ENCODE measurements around the gene PPIL3. TPM values are rescaled to one million over a fixed set of nuclear protein-coding genes. Genes with fewer than 3 reads are reported as not detected.

PPIL3 gene
- polyA plus RNA-seq, 3 donors: 12.3 to 34.6 (median 20.4) TPM

DNA sequence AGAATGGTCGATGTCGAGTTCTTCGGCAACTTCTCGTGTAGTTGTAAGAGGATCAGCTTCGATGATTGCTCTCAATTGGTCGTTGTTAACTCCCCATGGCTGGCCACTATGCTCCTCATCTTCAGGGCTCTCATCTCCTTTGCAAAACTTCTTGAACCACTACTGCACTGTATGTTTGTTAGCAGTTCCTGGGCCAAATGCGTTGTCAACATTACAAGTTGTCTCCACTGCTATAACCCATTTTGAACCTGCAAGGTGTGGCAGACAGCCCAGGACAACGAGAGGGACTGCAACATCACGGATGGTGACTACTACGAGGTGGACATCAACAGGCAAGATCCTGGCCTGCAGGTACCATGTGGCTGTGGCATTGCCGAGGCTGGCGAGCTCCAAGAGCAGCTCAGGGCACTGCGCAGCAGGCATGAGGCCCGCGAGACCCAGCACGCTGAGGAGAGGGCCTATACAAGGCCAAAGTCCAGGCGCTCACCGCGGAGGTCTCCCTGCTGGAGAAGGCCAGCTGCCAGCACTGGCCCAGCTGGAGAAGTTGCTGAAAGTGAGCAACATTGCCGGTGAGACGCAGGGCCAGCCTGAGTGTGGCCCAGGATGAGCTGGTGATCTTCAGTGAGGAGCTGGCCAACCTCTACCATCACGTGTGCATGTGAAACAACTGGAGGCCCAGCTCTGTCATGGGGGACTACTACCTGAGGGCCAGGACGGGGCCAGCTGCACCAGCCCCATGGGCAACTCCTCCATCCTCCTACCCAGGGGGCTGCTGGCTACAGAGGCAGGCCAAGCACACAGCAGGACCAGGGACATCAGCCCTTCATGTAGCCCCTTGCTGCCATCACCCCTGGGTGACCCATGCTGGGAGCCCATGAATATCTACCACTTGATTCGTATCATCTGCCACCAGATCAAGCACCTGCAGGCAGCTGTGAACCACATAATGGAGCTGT, 44.6 kb downstream of the PPIL3 start:
- no peak for DNase-seq
- no peak overlapping the region for H3K9ac ChIP-seq (ENCODE audit: insufficient read depth, low read length, poor library complexity, severe bottlenecking)
- H3K4me2 ChIP-seq (replicated peaks; ENCODE audit: extremely low read depth, low read length, poor library complexity, severe bottlenecking): no peak overlapping the region
- no peak overlapping the region for H3K27ac ChIP-seq (ENCODE audit: low read depth in 1 of 2, low read length in 2 of 2)
- H3K4me3 Mint-ChIP-seq: no peak overlapping the region
- H2AFZ ChIP-seq (ENCODE audit: insufficient read depth, low read depth, low read length, poor library complexity, severe bottlenecking): no peak overlapping the region
- no peaks in the 10 kb centered on the region for H3K36me3 ChIP-seq (replicated peaks in 1 of 2; ENCODE audit: control insufficient read depth in 1 of 2, insufficient read depth in 2 of 2, low read length in 2 of 2)
- H3K36me3 Mint-ChIP-seq: no peaks in the 10 kb centered on the region
- WGBS (ENCODE audit: insufficient coverage): 98% methylated on average over 20 of the region's 24 CpGs
- H3K9me3 ChIP-seq (replicated peaks in 1 of 2; ENCODE audit: control insufficient read depth in 1 of 2, insufficient read depth in 1 of 2, low read length in 2 of 2): no peaks in the 10 kb centered on the region
- H4K20me1 ChIP-seq (ENCODE audit: insufficient read depth, low read length): no peaks in the 10 kb centered on the region
- TF ChIP-seq, protein P1, sequence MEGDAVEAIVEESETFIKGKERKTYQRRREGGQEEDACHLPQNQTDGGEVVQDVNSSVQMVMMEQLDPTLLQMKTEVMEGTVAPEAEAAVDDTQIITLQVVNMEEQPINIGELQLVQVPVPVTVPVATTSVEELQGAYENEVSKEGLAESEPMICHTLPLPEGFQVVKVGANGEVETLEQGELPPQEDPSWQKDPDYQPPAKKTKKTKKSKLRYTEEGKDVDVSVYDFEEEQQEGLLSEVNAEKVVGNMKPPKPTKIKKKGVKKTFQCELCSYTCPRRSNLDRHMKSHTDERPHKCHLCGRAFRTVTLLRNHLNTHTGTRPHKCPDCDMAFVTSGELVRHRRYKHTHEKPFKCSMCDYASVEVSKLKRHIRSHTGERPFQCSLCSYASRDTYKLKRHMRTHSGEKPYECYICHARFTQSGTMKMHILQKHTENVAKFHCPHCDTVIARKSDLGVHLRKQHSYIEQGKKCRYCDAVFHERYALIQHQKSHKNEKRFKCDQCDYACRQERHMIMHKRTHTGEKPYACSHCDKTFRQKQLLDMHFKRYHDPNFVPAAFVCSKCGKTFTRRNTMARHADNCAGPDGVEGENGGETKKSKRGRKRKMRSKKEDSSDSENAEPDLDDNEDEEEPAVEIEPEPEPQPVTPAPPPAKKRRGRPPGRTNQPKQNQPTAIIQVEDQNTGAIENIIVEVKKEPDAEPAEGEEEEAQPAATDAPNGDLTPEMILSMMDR (IDR thresholded peaks at IDR 0.05): no peak
- peaks cover 2% of the 10 kb centered on the region for H3K4me1 Mint-ChIP-seq
- H3K27me3 Mint-ChIP-seq (ENCODE audit: low read depth in 3 of 3): peaks cover 2 to 8% (median 6%) of the 10 kb centered on the region in 3 donors
- intact Hi-C loops (cut with micrococcal nuclease): no loop called here
- no peaks in the 10 kb centered on the region for H3K79me2 ChIP-seq (ENCODE audit: insufficient read depth, low read length)
- H3K27ac Mint-ChIP-seq: no peak overlapping the region
- no peaks in the 10 kb centered on the region for H3K27me3 ChIP-seq (ENCODE audit: control insufficient read depth in 2 of 2, insufficient read depth in 2 of 2, low read length in 2 of 2)
- no peak overlapping the region for H3K4me3 ChIP-seq (replicated peaks in 1 of 3; ENCODE audit: low read depth in 2 of 3, low read length in 3 of 3)
- H3K4me1 ChIP-seq (ENCODE audit: control insufficient read depth in 1 of 2, insufficient read depth in 2 of 2, low read length in 2 of 2): no peaks in the 10 kb centered on the region
- H3K9me3 Mint-ChIP-seq: peaks cover 0 to 4% (median 0%) of the 10 kb centered on the region in 7 donors

DNA sequence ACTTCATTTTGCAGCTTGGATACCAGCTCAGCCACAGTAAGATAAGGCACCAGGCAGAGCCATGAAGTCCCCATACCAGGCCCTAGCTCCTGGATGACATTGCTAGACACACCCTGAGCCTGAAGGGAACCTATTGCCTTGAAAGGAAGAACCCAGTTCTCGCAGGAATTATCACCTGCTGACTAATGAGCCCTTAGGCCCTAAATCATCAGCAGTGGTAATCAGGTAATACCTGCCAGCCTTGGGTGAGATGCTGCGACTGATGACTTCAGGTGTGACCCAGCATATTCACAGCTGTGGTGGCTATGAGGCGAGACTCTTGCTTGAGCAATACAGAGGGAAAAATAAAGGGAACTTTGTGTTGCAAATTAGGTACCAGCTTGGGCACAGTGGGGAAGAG, 49.4 kb downstream of the PPIL3 start:
- WGBS (ENCODE audit: insufficient coverage): 81% methylated on average over 3 of the region's 3 CpGs

More for the DNA sequence above, 49.4 kb downstream of the PPIL3 start:
- DNase-seq: no peak
- H3K36me3 Mint-ChIP-seq: no peaks in the 10 kb centered on the region
- peaks cover 2 to 6% (median 4%) of the 10 kb centered on the region in 3 donors for H3K27me3 Mint-ChIP-seq (ENCODE audit: low read depth in 3 of 3)
- no peaks in the 10 kb centered on the region for H3K79me2 ChIP-seq (ENCODE audit: insufficient read depth, low read length)
- no peak overlapping the region for H3K9ac ChIP-seq (ENCODE audit: insufficient read depth, low read length, poor library complexity, severe bottlenecking)
- H3K4me1 Mint-ChIP-seq: no peaks in the 10 kb centered on the region
- H3K27ac Mint-ChIP-seq: no peak overlapping the region
- TF ChIP-seq, protein P1 (IDR thresholded peaks at IDR 0.05): no peak
- H3K4me3 Mint-ChIP-seq: no peak overlapping the region
- H4K20me1 ChIP-seq (ENCODE audit: insufficient read depth, low read length): no peaks in the 10 kb centered on the region
- H3K4me3 ChIP-seq (replicated peaks in 1 of 3; ENCODE audit: low read depth in 2 of 3, low read length in 3 of 3): no peak overlapping the region
- H3K9me3 ChIP-seq (replicated peaks in 1 of 2; ENCODE audit: control insufficient read depth in 1 of 2, insufficient read depth in 1 of 2, low read length in 2 of 2): peaks cover 14 to 24% of the 10 kb centered on the region in 2 donors
- no peaks in the 10 kb centered on the region for H3K27me3 ChIP-seq (ENCODE audit: control insufficient read depth in 2 of 2, insufficient read depth in 2 of 2, low read length in 2 of 2)
- intact Hi-C loops (cut with micrococcal nuclease): no loop called here
- no peaks in the 10 kb centered on the region for H3K4me1 ChIP-seq (ENCODE audit: control insufficient read depth in 1 of 2, insufficient read depth in 2 of 2, low read length in 2 of 2)
- no peak overlapping the region for H3K27ac ChIP-seq (ENCODE audit: low read depth in 1 of 2, low read length in 2 of 2)
- peaks cover 10 to 38% (median 18%) of the 10 kb centered on the region in 7 donors for H3K9me3 Mint-ChIP-seq
- H2AFZ ChIP-seq (ENCODE audit: insufficient read depth, low read depth, low read length, poor library complexity, severe bottlenecking): no peak overlapping the region
- H3K36me3 ChIP-seq (replicated peaks in 1 of 2; ENCODE audit: control insufficient read depth in 1 of 2, insufficient read depth in 2 of 2, low read length in 2 of 2): no peaks in the 10 kb centered on the region
- H3K4me2 ChIP-seq (replicated peaks; ENCODE audit: extremely low read depth, low read length, poor library complexity, severe bottlenecking): no peak overlapping the region
